Measurements from ENCODE around the gene WDR70.
"Not testable (repeated sequence)": the region's sequence is repeated elsewhere in the genome, so short reads cannot be mapped to it uniquely, and the experiment has no call there.

WDR70 gene

GRCh38 chr5:37506241-37506640 lies 127.1 kb downstream of the WDR70 start:
- intact Hi-C loops (cut with DNase I), result no loop called here
- DNase-seq, result no peak

- no peak for DNase-seq
- intact Hi-C loops (cut with DNase I), result no loop called here
Measured at GRCh38 chr5:37506722-37507121, 127.6 kb downstream of the WDR70 start.

- no peak for DNase-seq
- intact Hi-C loops (cut with DNase I), result no loop called here
Measured at GRCh38 chr5:37511646-37512045, 132.5 kb downstream of the WDR70 start.

GRCh38 chr5:37514946-37515345 lies 135.8 kb downstream of the WDR70 start:
- intact Hi-C loops (cut with DNase I), result no loop called here
- no peak for DNase-seq

- intact Hi-C loops (cut with DNase I), result no loop called here
- DNase-seq, result no peak
Measured at GRCh38 chr5:37517686-37518085, 138.6 kb downstream of the WDR70 start.

GRCh38 chr5:37518356-37518755 lies 139.2 kb downstream of the WDR70 start:
- DNase-seq; intact Hi-C loops (cut with DNase I): not testable (repeated sequence)

- DNase-seq, result peak in 3 of 10 donors; percentile 60 to 83 (median 82)
- intact Hi-C loops (cut with DNase I), result no loop called here
Measured at GRCh38 chr5:37519304-37519703, 140.2 kb downstream of the WDR70 start.

- no peak for DNase-seq
- intact Hi-C loops (cut with DNase I), result no loop called here
Measured at GRCh38 chr5:37519807-37520206, 140.7 kb downstream of the WDR70 start.

GRCh38 chr5:37520811-37521210 lies 141.7 kb downstream of the WDR70 start:
- DNase-seq, result no peak
- intact Hi-C loops (cut with DNase I), result no loop called here

GRCh38 chr5:37532976-37533740 lies 154.0 kb downstream of the WDR70 start:
- DNase-seq, result peak in 1 of 10 donors; percentile 21
- intact Hi-C loops (cut with DNase I), result no loop called here

GRCh38 chr5:37533851-37534250 lies 154.7 kb downstream of the WDR70 start:
- DNase-seq, result peak in 1 of 10 donors; percentile 15
- intact Hi-C loops (cut with DNase I), result no loop called here

- DNase-seq, result no peak
- intact Hi-C loops (cut with DNase I), result no loop called here
Measured at GRCh38 chr5:37539459-37539858, 160.3 kb downstream of the WDR70 start.

GRCh38 chr5:37543216-37543615 lies 164.1 kb downstream of the WDR70 start:
- no peak for DNase-seq
- intact Hi-C loops (cut with DNase I), result no loop called here

- intact Hi-C loops (cut with DNase I), result no loop called here
- DNase-seq, result no peak
Measured at GRCh38 chr5:37549411-37549810, 170.3 kb downstream of the WDR70 start.

GRCh38 chr5:37552161-37552560 lies 173.0 kb downstream of the WDR70 start:
- intact Hi-C loops (cut with DNase I), result no loop called here
- DNase-seq, result no peak

GRCh38 chr5:37552770-37553719 lies 173.9 kb downstream of the WDR70 start:
- DNase-seq, result no peak
- intact Hi-C loops (cut with DNase I), result no loop called here

GRCh38 chr5:37553720-37554404 lies 174.7 kb downstream of the WDR70 start:
- intact Hi-C loops (cut with DNase I), result no loop called here
- no peak for DNase-seq

- no peak for DNase-seq
- intact Hi-C loops (cut with DNase I), result no loop called here
Measured at GRCh38 chr5:37554405-37554739, 175.3 kb downstream of the WDR70 start.

- intact Hi-C loops (cut with DNase I), result no loop called here
- DNase-seq, result no peak
Measured at GRCh38 chr5:37554938-37555337, 175.8 kb downstream of the WDR70 start.

- no peak for DNase-seq
- intact Hi-C loops (cut with DNase I), result no loop called here
Measured at GRCh38 chr5:37557734-37558293, 178.7 kb downstream of the WDR70 start.

Measured in posterior cingulate gyrus (tissue), 11 donors.